Common myeloid progenitor, CD34-positive (primary cell): ENCODE results near the gene DDRGK1.

Experiments used
- CTCF ChIA-PET: fragments of 350-600 bp; sonication (Branson Sonifier 250); formaldehyde crosslinking; loops from one replicate; lab custom pipeline; 2021; ENCODE audit warnings: antibody characterized with exemption; lab: Charles Lee
- POLR2A ChIA-PET: fragments of 350-600 bp; sonication (Branson Sonifier 250); formaldehyde crosslinking; loops from one replicate; lab custom pipeline; 2021; ENCODE audit warnings: antibody characterized with exemption; lab: Charles Lee
- DNase-seq, 3 donors: peaks; one replicate each; pipeline versions ENCODE4 v3.0.0 to v3.0.0-alpha.2; 2013
- H3K27ac ChIP-seq, 2 experiments: 1 replicate in 1 of 2; 2 replicates in 1 of 2; pipeline ENCODE4 v1.7.0; 2013; ENCODE audit warnings: inconsistent platforms in 2 of 2, low read length in 2 of 2, mild to moderate bottlenecking in 2 of 2, low read depth in 1 of 2, moderate library complexity in 1 of 2; ENCODE audit not compliant: severe bottlenecking in 2 of 2, insufficient read depth in 1 of 2, poor library complexity in 1 of 2
- H3K27me3 ChIP-seq, 5 experiments: replicated peaks in 2 of 5; 1 replicate in 3 of 5; 2 replicates in 2 of 5; pipeline versions ENCODE4 v1.6.1 to v1.7.0; 2013; ENCODE audit warnings: low read length in 4 of 5, mild to moderate bottlenecking in 2 of 5, moderate library complexity in 2 of 5, inconsistent platforms in 1 of 5; ENCODE audit not compliant: insufficient read depth in 5 of 5, control insufficient read depth in 4 of 5
- H3K36me3 ChIP-seq, 4 experiments: 1 replicate in 2 of 4; 2 replicates in 2 of 4; pipeline versions ENCODE4 v1.6.1 to v1.7.0; 2013; ENCODE audit warnings: low read length in 3 of 4, control low read depth in 1 of 4, mild to moderate bottlenecking in 1 of 4; ENCODE audit not compliant: control insufficient read depth in 4 of 4, insufficient read depth in 4 of 4
- H3K4me1 ChIP-seq, 4 experiments: 1 replicate in 3 of 4; 2 replicates in 1 of 4; pipeline versions ENCODE4 v1.6.1 to v1.7.1; 2013; ENCODE audit warnings: low read length in 3 of 4, mild to moderate bottlenecking in 3 of 4, control low read depth in 1 of 4, inconsistent platforms in 1 of 4, moderate library complexity in 1 of 4; ENCODE audit not compliant: control insufficient read depth in 4 of 4, insufficient read depth in 4 of 4; ENCODE audit errors: control extremely low read depth in 1 of 4
- H3K4me3 ChIP-seq, 7 experiments: 1 replicate in 4 of 7; 2 replicates in 3 of 7; pipeline versions ENCODE4 v1.5.1 to v1.7.0; 2013; ENCODE audit warnings: mild to moderate bottlenecking in 7 of 7, low read length in 6 of 7, moderate library complexity in 6 of 7, inconsistent platforms in 2 of 7, low read depth in 2 of 7, control low read depth in 1 of 7; ENCODE audit not compliant: insufficient read depth in 4 of 7, control insufficient read depth in 1 of 7; ENCODE audit errors: extremely low read depth in 1 of 7
- H3K9me3 ChIP-seq, 5 experiments: 1 replicate in 4 of 5; 2 replicates in 1 of 5; pipeline versions ENCODE4 v1.6.1 to v1.7.1; 2013; ENCODE audit warnings: low read length in 4 of 5, mild to moderate bottlenecking in 2 of 5, inconsistent platforms in 1 of 5, low read depth in 1 of 5, moderate library complexity in 1 of 5; ENCODE audit not compliant: control insufficient read depth in 4 of 5, insufficient read depth in 2 of 5; ENCODE audit errors: control extremely low read depth in 1 of 5
- WGBS: methylation state at CpG from one replicate; pipeline ENCODE4 v1.1.5; 2013; ENCODE audit not compliant: insufficient coverage; 5-methylcytosine and 5-hydroxymethylcytosine counted together

Gene DDRGK1

DNA sequence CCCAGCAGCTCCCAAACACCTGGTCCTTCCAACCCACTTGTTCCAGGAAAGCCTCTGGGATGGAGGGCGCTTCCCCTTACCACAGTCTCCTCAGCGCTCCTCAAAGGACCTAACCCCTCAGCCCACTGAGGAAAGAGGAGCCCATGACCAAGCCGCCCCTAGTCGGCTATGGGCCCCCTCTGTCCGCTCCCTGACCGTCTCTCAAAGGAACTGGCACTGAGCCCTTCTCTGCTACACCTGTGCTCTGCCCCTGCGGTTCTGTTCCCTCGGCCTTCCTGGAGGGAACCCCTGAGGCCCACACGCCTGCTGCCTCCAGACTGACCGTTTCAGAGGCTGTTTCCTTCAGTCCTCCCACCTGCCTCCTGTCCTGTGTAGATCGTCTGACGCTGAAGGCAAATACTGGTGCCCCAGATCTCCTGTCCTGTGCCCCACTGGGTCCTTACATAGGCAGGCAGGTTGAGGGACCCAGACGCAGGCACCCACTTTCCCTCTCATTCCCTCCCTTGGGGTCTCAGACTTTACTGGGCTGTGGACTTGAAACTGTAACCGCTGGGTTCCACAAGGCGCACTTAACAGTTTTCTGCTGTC is 36.4 kb upstream of the DDRGK1 start:
- peaks cover 0 to 80% (median 35%) of the 10 kb centered on the region in 5 experiments for H3K27me3 ChIP-seq
- H3K36me3 ChIP-seq = no peaks in the 10 kb centered on the region
- 88% methylated on average over 12 of the region's 15 CpGs for WGBS
- no peaks in the 10 kb centered on the region for H3K9me3 ChIP-seq
- POLR2A ChIA-PET = no interaction called here
- CTCF ChIA-PET = no interaction called here
- H3K4me3 ChIP-seq = no peak overlapping the region
- DNase-seq = no peak
- no peak overlapping the region for H3K27ac ChIP-seq
- peaks cover 0 to 25% (median 22%) of the 10 kb centered on the region in 4 experiments for H3K4me1 ChIP-seq

DNA sequence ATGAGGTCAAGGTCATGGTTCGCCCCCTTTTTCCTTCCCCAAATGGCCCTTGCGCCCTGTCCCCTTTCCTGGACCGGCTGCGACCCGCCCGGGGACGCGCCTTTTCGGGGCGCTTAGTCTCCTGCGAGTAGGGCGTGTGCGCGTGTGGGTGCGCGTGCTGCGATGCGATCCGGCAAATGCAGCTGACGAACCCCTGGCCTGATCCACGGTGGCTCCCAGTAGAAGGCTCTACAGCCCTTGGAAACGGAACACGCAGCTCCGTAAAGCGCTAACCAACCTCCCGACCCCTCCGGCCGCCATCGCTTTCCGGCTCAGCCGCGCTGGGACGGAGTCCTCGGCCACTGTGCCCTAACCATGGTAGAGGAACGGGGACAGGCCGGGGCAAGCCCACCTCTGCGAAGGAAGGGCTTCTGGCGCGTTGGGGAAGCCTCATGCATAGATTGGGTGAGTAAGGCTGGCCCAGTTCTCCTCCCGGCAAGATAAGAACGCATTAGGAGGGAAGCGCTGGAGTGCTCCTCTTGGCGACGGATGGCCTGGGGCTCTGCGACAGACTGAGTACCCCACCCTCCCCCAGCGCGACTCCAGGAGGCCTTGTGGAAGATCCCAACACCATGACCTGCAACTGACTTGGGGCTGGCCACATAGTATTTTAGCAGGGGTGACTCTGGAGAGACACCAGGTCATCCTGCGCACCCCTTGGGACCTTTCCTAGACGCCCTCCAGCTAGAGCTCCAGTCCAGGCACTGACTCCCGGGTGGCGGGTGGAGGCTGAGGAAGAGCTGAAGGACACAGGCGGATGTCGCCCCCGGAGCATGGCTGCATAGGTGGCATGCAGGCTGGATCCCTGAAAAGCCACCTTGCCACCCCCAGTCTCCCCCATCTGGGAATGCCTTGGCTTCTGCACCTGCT is 35.6 kb upstream of the DDRGK1 start:
- Histone ChIP-seq H3K27ac (no peak overlapping the region), H3K4me3 (peak overlapping the region; percentile 23 to 73 (median 64)), H3K4me1 (peaks cover 0 to 25% (median 22%) of the 10 kb centered on the region in 4 experiments), H3K36me3 (no peaks in the 10 kb centered on the region), H3K27me3 (peaks cover 0 to 87% (median 36%) of the 10 kb centered on the region in 5 experiments), H3K9me3 (no peaks in the 10 kb centered on the region)
- peak in 1 of 3 donors; percentile 48 for DNase-seq
- CTCF ChIA-PET = interaction anchor here (0.9 to 2.1 kb wide), 3 partner anchors 17 to 23 kb away, joined by 3 to 5 read pairs (median 3); no protein-coding TSS in a partner anchor
- POLR2A ChIA-PET = interaction anchor here (1.4 kb wide), 1 partner anchor 17 kb away, joined by 4 read pairs; no protein-coding TSS in a partner anchor
- WGBS = 15% methylated on average over 53 of the region's 54 CpGs

DNA sequence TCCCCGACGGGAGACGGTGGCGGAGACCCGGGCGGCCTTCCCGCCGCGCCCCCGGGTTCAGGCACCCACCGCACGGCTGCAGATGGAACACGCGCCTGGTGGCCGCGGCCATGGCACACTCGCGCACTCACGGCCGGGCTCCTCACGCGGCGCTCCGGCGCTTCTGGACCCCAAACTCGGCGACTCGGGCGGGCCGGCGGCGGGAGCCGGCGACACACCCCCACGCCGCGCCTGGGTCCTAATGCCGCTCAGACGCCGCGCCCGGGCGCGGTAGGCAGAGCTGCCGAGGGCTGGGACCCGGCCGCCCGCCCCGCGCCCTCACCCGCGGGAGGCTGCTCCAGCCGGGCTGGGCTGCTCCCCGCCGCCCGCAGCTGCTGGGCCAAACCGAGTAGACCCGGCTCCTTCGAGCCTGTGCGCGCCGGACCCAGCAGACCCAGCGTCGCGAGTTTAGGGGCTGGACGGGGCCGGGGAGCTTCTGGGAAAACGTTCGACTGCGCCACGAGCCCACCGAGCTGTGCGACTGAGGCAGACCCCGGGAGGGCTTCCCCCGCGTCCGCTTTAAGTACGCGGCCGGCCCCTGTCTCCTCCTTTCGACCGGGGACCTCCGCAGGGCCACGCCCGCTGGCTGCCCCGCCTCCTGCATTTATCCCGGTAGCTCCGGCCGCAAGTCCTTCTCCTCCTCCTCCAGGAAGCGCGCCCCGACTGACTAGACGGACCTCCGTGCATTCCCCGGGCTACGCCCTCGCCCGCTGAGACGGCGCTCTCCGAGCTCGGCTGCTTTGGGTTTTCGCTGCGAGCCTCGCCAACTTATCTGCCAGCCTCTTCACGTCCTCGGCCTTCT is 34.8 kb upstream of the DDRGK1 start, which contains the start of gene SLC4A11:
Gene SLC4A11, minus strand, starts transcription at position 165 of the 841 bp plus-strand sequence. Its CDS starts 53 bp downstream, at position 112.
- H3K4me1 ChIP-seq = peaks cover 0 to 25% (median 22%) of the 10 kb centered on the region in 4 experiments
- POLR2A ChIA-PET = interaction anchor here (1.4 kb wide), 1 partner anchor 16 kb away, joined by 4 read pairs; no protein-coding TSS in a partner anchor
- no peak within 1 kb of the TSS for H3K27ac ChIP-seq

DNA sequence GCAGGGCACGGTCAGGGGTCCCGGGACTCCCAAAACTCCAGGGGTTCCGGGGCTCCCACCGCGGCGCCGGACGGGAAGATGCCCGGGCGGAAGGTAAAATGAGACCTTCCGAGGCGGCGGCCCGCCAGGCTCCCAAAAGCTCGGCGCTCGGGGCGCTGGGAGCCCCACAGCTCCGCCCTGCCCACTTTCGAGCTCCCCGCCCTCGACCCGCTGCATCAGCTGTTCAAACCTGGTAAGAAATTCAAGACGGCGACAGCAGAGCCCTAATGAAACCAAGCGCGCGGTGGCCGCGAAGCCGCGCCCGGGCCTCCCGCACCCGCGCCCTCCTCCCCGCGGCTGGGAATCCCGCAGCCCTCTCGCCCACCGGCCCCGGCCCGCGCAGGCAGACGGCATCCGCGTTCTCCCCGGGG is 34.1 kb upstream of the DDRGK1 start:
- H3K27ac ChIP-seq = no peak overlapping the region
- H3K9me3 ChIP-seq = no peaks in the 10 kb centered on the region
- peak overlapping the region; percentile 40 to 73 (median 64) for H3K4me3 ChIP-seq
- DNase-seq = peak in 2 of 3 donors; percentile 59 to 67
- H3K36me3 ChIP-seq = no peaks in the 10 kb centered on the region
- H3K27me3 ChIP-seq = peaks cover 0 to 80% (median 32%) of the 10 kb centered on the region in 5 experiments
- WGBS = 0% methylated on average over 38 of the region's 48 CpGs
- H3K4me1 ChIP-seq = peaks cover 0 to 25% (median 22%) of the 10 kb centered on the region in 4 experiments
- CTCF ChIA-PET = interaction anchor here (1.7 to 2.1 kb wide), 2 partner anchors 15 to 20 kb away, joined by 3 to 5 read pairs; no protein-coding TSS in a partner anchor
- POLR2A ChIA-PET = interaction anchor here (1.4 kb wide), 1 partner anchor 16 kb away, joined by 4 read pairs; no protein-coding TSS in a partner anchor

More for the DNA sequence above, 34.8 kb upstream of the DDRGK1 start, which contains the start of gene SLC4A11:
- no peaks in the 10 kb centered on the region for H3K36me3 ChIP-seq
- peak within 1 kb of the TSS; percentile 40 to 73 (median 64) for H3K4me3 ChIP-seq
- peak in 1 of 3 donors; percentile 44 for DNase-seq
- peaks cover 0 to 83% (median 33%) of the 10 kb centered on the region in 5 experiments for H3K27me3 ChIP-seq
- no peaks in the 10 kb centered on the region for H3K9me3 ChIP-seq
- WGBS = 1% methylated on average over 81 of the region's 107 CpGs
- CTCF ChIA-PET = interaction anchor here (0.9 to 2.1 kb wide), 3 partner anchors 16 to 22 kb away, joined by 3 to 5 read pairs (median 3); no protein-coding TSS in a partner anchor

DNA sequence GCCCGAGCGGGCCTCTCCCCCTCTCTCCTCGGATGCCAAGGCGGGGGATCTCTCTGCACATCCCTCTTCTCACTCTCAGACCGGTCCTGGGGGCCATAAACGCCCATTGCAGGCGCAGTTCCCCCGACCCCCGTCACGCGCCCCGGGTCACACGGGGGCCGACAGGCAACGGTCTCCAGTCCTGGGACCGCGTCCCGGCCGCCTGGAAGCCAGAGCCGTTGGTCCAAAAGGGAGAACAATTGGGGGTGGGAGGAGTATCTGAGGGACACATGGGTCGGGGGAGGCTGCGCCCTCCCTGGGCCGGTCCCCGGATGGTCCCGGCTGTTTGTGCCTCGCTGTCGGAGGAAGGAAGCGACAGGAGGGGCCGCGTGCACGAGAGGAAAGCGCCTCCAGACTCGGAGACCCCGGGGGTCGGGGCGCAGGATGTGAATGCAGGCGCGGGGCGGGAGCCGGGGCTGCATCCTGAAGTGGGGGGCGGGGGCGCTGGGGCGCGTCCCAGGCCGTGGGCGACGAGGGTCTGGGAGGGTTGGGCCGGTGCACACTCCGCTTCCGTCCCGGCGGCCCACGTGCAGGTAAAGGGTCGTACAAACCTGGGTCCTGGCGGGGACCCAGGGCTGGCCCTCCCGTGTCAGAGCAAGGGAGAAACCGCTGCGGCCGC is 33.6 kb upstream of the DDRGK1 start:
- WGBS = 2% methylated on average over 35 of the region's 59 CpGs
- H3K4me3 ChIP-seq = peak overlapping the region; percentile 13 to 73 (median 64)
- no peak overlapping the region for H3K27ac ChIP-seq
- CTCF ChIA-PET = no interaction called here
- H3K4me1 ChIP-seq = peaks cover 0 to 25% (median 22%) of the 10 kb centered on the region in 4 experiments
- no peaks in the 10 kb centered on the region for H3K36me3 ChIP-seq
- peaks cover 0 to 77% (median 32%) of the 10 kb centered on the region in 5 experiments for H3K27me3 ChIP-seq
- H3K9me3 ChIP-seq = no peaks in the 10 kb centered on the region
- POLR2A ChIA-PET = no interaction called here
- peak in 1 of 3 donors; percentile 50 for DNase-seq
